ENCODE data around the gene MBNL2. TPM values are rescaled to one million over a fixed set of nuclear protein-coding genes. Genes with fewer than 3 reads are reported as not detected.

Gene MBNL2
- polyA plus RNA-seq (2012; ENCODE audit: insufficient read depth, insufficient read length, low read depth), result 20.9 TPM

GRCh38 chr13:97221989-97222700 is at the start of gene MBNL2:
Gene MBNL2, plus strand, starts transcription at chr13:97222333. Its CDS starts 53,903 bp downstream, at chr13:97276236.
- TF ChIP-seq CTCF (IDR thresholded peaks at IDR 0.05; ENCODE audit: low read depth, low read length), result no peak
- H3K27me3 ChIP-seq, result no peaks in the 10 kb centered on the region
- H3K4me3 ChIP-seq (ENCODE audit: low read depth, low read length), result peak within 1 kb of the TSS; percentile 85
- peak; percentile 91 for DNase-seq
- no peaks in the 10 kb centered on the region for H3K9me3 ChIP-seq
- no peaks in the 10 kb centered on the region for H3K36me3 ChIP-seq
- H3K4me1 ChIP-seq, result peaks cover 6% of the 10 kb centered on the region

- no peak for TF ChIP-seq CTCF (IDR thresholded peaks at IDR 0.05; ENCODE audit: low read depth, low read length)
- H3K4me3 ChIP-seq (ENCODE audit: low read depth, low read length), result no peak overlapping the region
- H3K27me3 ChIP-seq, result no peaks in the 10 kb centered on the region
- peaks cover 3% of the 10 kb centered on the region for H3K4me1 ChIP-seq
- H3K9me3 ChIP-seq, result no peaks in the 10 kb centered on the region
- H3K36me3 ChIP-seq, result no peaks in the 10 kb centered on the region
- no peak for DNase-seq
These were observed 47.5 kb upstream of the MBNL2 start for GRCh38 chr13:97174638-97175037.

- no peak for TF ChIP-seq CTCF (IDR thresholded peaks at IDR 0.05; ENCODE audit: low read depth, low read length)
- H3K9me3 ChIP-seq, result no peaks in the 10 kb centered on the region
- no peaks in the 10 kb centered on the region for H3K36me3 ChIP-seq
- peaks cover 3% of the 10 kb centered on the region for H3K4me1 ChIP-seq
- no peak overlapping the region for H3K4me3 ChIP-seq (ENCODE audit: low read depth, low read length)
- DNase-seq, result no peak
- H3K27me3 ChIP-seq, result no peaks in the 10 kb centered on the region
These were observed 47.1 kb upstream of the MBNL2 start for GRCh38 chr13:97175041-97175440.

- Histone ChIP-seq H3K27me3 (no peaks in the 10 kb centered on the region), H3K9me3 (no peaks in the 10 kb centered on the region), H3K4me3 (ENCODE audit: low read depth, low read length) (no peak overlapping the region), H3K4me1 (no peaks in the 10 kb centered on the region; the same call in 1 of the 2 replicates), H3K36me3 (no peaks in the 10 kb centered on the region)
- no peak for DNase-seq
- TF ChIP-seq CTCF (IDR thresholded peaks at IDR 0.05; ENCODE audit: low read depth, low read length), result no peak
These were observed 42.6 kb upstream of the MBNL2 start for GRCh38 chr13:97179501-97179900.

GRCh38 chr13:97182111-97182890 is 39.8 kb upstream of the MBNL2 start:
- TF ChIP-seq CTCF (IDR thresholded peaks at IDR 0.05; ENCODE audit: low read depth, low read length), result no peak
- Histone ChIP-seq H3K36me3 (no peaks in the 10 kb centered on the region), H3K9me3 (no peaks in the 10 kb centered on the region), H3K4me1 (peaks cover 6% of the 10 kb centered on the region; the same call in 1 of the 2 replicates), H3K27me3 (no peaks in the 10 kb centered on the region), H3K4me3 (ENCODE audit: low read depth, low read length) (no peak overlapping the region)
- no peak for DNase-seq

- no peak for DNase-seq
- no peak for TF ChIP-seq CTCF (IDR thresholded peaks at IDR 0.05; ENCODE audit: low read depth, low read length)
- Histone ChIP-seq H3K9me3 (no peaks in the 10 kb centered on the region), H3K36me3 (no peaks in the 10 kb centered on the region), H3K27me3 (no peaks in the 10 kb centered on the region), H3K4me1 (peaks cover 6% of the 10 kb centered on the region; the same call in 1 of the 2 replicates), H3K4me3 (ENCODE audit: low read depth, low read length) (no peak overlapping the region)
These were observed 36.8 kb upstream of the MBNL2 start for GRCh38 chr13:97185291-97185690.
